Right lobe of liver (tissue), 4 donors: Measurements from ENCODE around the gene UBTD2.

Experiments used
- CTCF ChIP-seq, 4 donors: fragments of 200-600 bp in 3 of 4; fragments of 450-650 bp in 1 of 4; IDR thresholded peaks; one replicate each; pipeline versions ENCODE4 v1.5.1 to v1.8.0; 2016 to 2022; ENCODE audit warnings: antibody characterized with exemption in 4 of 4, mild to moderate bottlenecking in 2 of 4
- POLR2A ChIP-seq: fragments of 450-650 bp; IDR thresholded peaks from one replicate; pipeline ENCODE4 v1.6.1; 2017; ENCODE audit warnings: antibody characterized with exemption, mild to moderate bottlenecking
- donor health status: DM: no; HTN: no; CAD: no.
- donor health status: DM: no; HTN: no; CAD: no.
- donor health status: DM: no; HTN: yes; CAD: no.

GRCh38 chr5:172186114-172186695 lies 97.4 kb downstream of the UBTD2 start:
- TF ChIP-seq CTCF (IDR thresholded peaks at IDR 0.05) (no peak), POLR2A (no peak)
